SK-N-MC (cell line): Measurements from ENCODE around the gene XDH.
A peak's percentile ranks its signal among the peaks of the same experiment; 100 is the strongest.

Experiments used
- EZH2 ChIP-seq: fragments of 200-600 bp; sonication (generic); IDR thresholded peaks from one replicate; pipeline ENCODE4 v1.6.1; 2017; ENCODE audit warnings: antibody characterized with exemption
- POLR2AphosphoS5 ChIP-seq: IDR thresholded peaks from 2 replicates; pipeline ENCODE4 v1.6.1; 2012; ENCODE audit warnings: mild to moderate bottlenecking, low read depth, low read length, borderline replicate concordance

- TF ChIP-seq POLR2AphosphoS5 (peak; percentile 58; the same call in 1 of the 2 replicates), EZH2 (no peak)
These were observed 126.9 kb downstream of the XDH start for GRCh38 chr2:31287654-31288053.
